Activated CD4-positive, alpha-beta memory T cell treated with anti-CD3 and anti-CD28 coated beads, Interleukin-2, amount 10 ng/mL, durations not matched to agents 7 days and 5 days (primary cell): Measurements from ENCODE around the gene GFER. TPM values are rescaled to one million over a fixed set of nuclear protein-coding genes. Genes with fewer than 3 reads are reported as not detected.
"Not testable (repeated sequence)": the region's sequence is repeated elsewhere in the genome, so short reads cannot be mapped to it uniquely, and the experiment has no call there.

Source experiments
- CTCF ChIA-PET: fragments of 350-600 bp; sonication (Branson Sonifier 250); formaldehyde crosslinking; loops from one replicate; lab custom pipeline; 2021; ENCODE audit warnings: antibody characterized with exemption, inconsistent platforms; lab: Charles Lee
- POLR2A ChIA-PET: fragments of 350-600 bp; sonication (Branson Sonifier 250); formaldehyde crosslinking; loops from one replicate; lab custom pipeline; 2021; ENCODE audit warnings: antibody characterized with exemption; lab: Charles Lee
- DNase-seq: peaks from one replicate; pipeline ENCODE4 v3.0.0-alpha.2; 2020
- H3K27ac Mint-ChIP-seq: one replicate; pipeline ENCODE4 v1.8.0; 2021; ENCODE audit warnings: mild to moderate bottlenecking, mixed read lengths
- H3K27me3 Mint-ChIP-seq: one replicate; pipeline ENCODE4 v1.8.0; 2021; ENCODE audit warnings: mixed read lengths
- H3K36me3 Mint-ChIP-seq: one replicate; pipeline ENCODE4 v1.8.0; 2021; ENCODE audit warnings: low read depth, mixed read lengths
- H3K4me1 Mint-ChIP-seq: one replicate; pipeline ENCODE4 v1.8.0; 2021; ENCODE audit warnings: mixed read lengths
- H3K4me3 Mint-ChIP-seq: one replicate; pipeline ENCODE4 v1.8.0; 2021; ENCODE audit warnings: mild to moderate bottlenecking, mixed read lengths
- H3K9me3 Mint-ChIP-seq: one replicate; pipeline ENCODE4 v1.8.0; 2021; ENCODE audit warnings: mixed read lengths
- total RNA-seq, 2 experiments: library from RNA; stranded (reverse); gene quantifications; one replicate each; pipeline ENCODE4 v1.2.3, GENCODE V29; 2021

The GFER gene
- total RNA-seq = 10 to 100 TPM; 29.1 to 32.0 TPM

DNA sequence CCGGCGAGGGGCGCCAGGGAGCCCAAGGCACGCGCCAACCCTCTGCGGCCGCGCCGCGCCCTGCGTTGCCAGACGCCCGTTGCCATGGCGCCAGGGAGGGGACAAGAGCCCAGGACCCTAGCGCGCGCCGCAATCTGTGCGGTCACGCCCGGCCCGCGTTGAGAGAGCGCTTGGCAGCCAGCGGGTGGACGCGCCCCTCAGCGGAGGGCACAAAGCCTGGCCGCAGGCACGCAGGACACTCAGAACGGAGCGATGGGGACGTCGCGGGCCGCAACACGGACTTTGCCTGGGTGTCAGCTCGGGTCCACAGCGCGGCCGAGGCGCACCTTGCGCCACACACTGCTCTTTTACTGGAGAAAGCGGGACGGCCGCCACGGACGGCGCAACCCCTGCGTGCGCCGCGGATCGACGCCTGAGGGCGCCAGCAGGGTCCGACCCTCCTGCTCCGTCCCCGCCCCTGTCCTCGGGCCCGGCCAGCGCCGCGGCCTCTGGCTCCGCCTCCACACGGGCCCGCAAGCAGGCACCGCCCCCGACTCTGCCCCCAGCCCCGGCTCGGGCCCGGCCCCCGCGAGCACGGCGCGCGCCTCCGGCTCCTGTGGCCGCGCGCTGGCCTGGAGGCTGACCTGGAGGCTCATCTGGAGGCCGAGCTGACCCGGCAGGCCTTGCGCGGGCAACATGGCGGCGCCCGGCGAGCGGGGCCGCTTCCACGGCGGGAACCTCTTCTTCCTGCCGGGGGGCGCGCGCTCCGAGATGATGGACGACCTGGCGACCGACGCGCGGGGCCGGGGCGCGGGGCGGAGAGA lies at the start of gene GFER:
TSS of gene GFER (plus strand) at position 650 of the 803 bp plus-strand sequence. CDS start at position 676, 26 bp downstream.
- H3K27me3 Mint-ChIP-seq = peaks cover 32% of the 10 kb centered on the region
- peak within 1 kb of the TSS; percentile 80 for H3K4me3 Mint-ChIP-seq
- peak; percentile 83 for DNase-seq
- H3K27ac Mint-ChIP-seq = peak within 1 kb of the TSS; percentile 32
- H3K4me1 Mint-ChIP-seq = peaks cover 24% of the 10 kb centered on the region
- CTCF ChIA-PET = interaction anchor here (1.1 to 1.7 kb wide), 2 partner anchors 12 to 169 kb away, joined by 3 to 6 read pairs; partner anchors contain the start of gene TBL3
- no peaks in the 10 kb centered on the region for H3K9me3 Mint-ChIP-seq
- POLR2A ChIA-PET = interaction anchor here (0.8 to 12.7 kb wide), 6 partner anchors 8 to 171 kb away, joined by 4 to 149 read pairs (median 10); partner anchors contain the start of genes NDUFB10, RNF151, RPS2 and TBL3
- H3K36me3 Mint-ChIP-seq = peaks cover 14% of the 10 kb centered on the region

DNA sequence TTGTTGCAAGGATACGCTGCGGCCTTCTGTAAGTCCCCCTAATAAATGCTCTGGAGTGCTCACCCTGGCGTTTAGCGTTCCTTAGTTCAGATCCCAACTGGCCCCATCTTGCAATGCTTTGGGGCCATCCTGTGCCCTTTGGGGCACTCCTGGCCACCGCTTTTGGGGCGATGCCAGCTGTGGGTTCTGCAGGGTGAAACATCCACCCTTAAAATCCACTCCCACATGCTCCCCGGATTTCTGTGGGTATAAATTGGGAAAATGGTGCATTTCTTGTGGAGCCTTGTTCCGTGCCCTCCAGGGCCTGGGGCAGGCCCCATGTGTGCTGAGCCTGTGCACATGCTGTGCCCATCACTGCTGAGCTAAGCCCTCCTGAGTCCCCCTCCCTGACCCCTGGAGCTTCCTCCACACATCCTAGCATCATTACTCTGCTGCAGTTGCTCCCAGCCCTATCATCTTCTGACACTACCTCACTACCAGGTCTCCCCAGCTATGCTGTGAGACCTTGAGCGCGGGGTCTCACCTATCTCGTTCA lies 47.0 kb upstream of the GFER start:
- no peak for DNase-seq
- H3K27me3 Mint-ChIP-seq = no peaks in the 10 kb centered on the region
- H3K36me3 Mint-ChIP-seq = peaks cover 8% of the 10 kb centered on the region
- no peaks in the 10 kb centered on the region for H3K9me3 Mint-ChIP-seq
- H3K4me3 Mint-ChIP-seq = no peak overlapping the region
- H3K4me1 Mint-ChIP-seq = peaks cover 8% of the 10 kb centered on the region
- ChIA-PET CTCF (no interaction called here), POLR2A (no interaction called here)
- H3K27ac Mint-ChIP-seq = no peak overlapping the region

DNA sequence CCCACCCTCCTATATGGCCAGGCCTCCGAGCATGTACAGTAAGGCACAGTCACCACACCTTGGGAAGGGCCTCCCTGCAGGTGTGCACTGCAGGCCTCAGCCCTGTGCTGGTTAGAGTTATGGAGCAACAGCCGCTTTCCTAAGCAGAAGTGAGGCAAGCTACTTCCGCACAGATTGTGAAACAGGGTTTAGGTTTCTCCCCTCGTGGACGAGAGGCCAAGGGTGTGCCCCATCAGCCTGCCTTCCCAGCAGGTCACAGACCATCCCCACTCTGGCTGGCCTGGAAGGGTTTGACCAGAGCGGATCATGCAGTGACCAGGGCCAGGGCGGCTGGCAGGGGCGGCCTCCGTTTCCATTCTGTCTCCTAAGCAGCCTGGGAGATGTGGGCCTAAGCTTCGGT lies 45.7 kb upstream of the GFER start:
- Mint-ChIP-seq H3K27ac (no peak overlapping the region), H3K27me3 (no peaks in the 10 kb centered on the region), H3K4me1 (peaks cover 13% of the 10 kb centered on the region), H3K4me3 (no peak overlapping the region), H3K36me3 (peaks cover 8% of the 10 kb centered on the region), H3K9me3 (no peaks in the 10 kb centered on the region)
- POLR2A ChIA-PET = no interaction called here
- CTCF ChIA-PET = no interaction called here
- DNase-seq = no peak

GRCh38 chr16:1938910-1939309 lies 45.1 kb upstream of the GFER start:
- Mint-ChIP-seq H3K27me3 (no peaks in the 10 kb centered on the region), H3K27ac (no peak overlapping the region), H3K4me1 (peaks cover 18% of the 10 kb centered on the region), H3K4me3 (no peak overlapping the region), H3K36me3 (peaks cover 8% of the 10 kb centered on the region), H3K9me3 (no peaks in the 10 kb centered on the region)
- DNase-seq = no peak
- ChIA-PET POLR2A (no interaction called here), CTCF (no interaction called here)

GRCh38 chr16:1939833-1940232 lies 44.2 kb upstream of the GFER start:
- H3K36me3 Mint-ChIP-seq, H3K27ac Mint-ChIP-seq, H3K27me3 Mint-ChIP-seq, H3K9me3 Mint-ChIP-seq, H3K4me3 Mint-ChIP-seq, DNase-seq: not testable (repeated sequence)
- peaks cover 27% of the 10 kb centered on the region for H3K4me1 Mint-ChIP-seq
- ChIA-PET CTCF (interaction anchor here (1.1 kb wide), 1 partner anchor 11 kb away, joined by 4 read pairs; no protein-coding TSS in a partner anchor), POLR2A (interaction anchor here (3.3 kb wide), 1 partner anchor 25 kb away, joined by 15 read pairs; the partner anchor contains the start of gene RPS2)

- H3K4me3 Mint-ChIP-seq = no peak overlapping the region
- DNase-seq = no peak
- peaks cover 8% of the 10 kb centered on the region for H3K36me3 Mint-ChIP-seq
- H3K4me1 Mint-ChIP-seq = peaks cover 27% of the 10 kb centered on the region
- H3K27ac Mint-ChIP-seq = no peak overlapping the region
- ChIA-PET POLR2A (interaction anchor here (0.8 to 3.3 kb wide), 4 partner anchors 24 to 113 kb away, joined by 3 to 15 read pairs (median 4); partner anchors contain the start of genes FAHD1, HAGH, RPS2 and TBL3), CTCF (interaction anchor here (1.1 kb wide), 1 partner anchor 12 kb away, joined by 4 read pairs; no protein-coding TSS in a partner anchor)
- no peaks in the 10 kb centered on the region for H3K27me3 Mint-ChIP-seq
- no peaks in the 10 kb centered on the region for H3K9me3 Mint-ChIP-seq
Observed at GRCh38 chr16:1940273-1941161, 43.5 kb upstream of the GFER start.

DNA sequence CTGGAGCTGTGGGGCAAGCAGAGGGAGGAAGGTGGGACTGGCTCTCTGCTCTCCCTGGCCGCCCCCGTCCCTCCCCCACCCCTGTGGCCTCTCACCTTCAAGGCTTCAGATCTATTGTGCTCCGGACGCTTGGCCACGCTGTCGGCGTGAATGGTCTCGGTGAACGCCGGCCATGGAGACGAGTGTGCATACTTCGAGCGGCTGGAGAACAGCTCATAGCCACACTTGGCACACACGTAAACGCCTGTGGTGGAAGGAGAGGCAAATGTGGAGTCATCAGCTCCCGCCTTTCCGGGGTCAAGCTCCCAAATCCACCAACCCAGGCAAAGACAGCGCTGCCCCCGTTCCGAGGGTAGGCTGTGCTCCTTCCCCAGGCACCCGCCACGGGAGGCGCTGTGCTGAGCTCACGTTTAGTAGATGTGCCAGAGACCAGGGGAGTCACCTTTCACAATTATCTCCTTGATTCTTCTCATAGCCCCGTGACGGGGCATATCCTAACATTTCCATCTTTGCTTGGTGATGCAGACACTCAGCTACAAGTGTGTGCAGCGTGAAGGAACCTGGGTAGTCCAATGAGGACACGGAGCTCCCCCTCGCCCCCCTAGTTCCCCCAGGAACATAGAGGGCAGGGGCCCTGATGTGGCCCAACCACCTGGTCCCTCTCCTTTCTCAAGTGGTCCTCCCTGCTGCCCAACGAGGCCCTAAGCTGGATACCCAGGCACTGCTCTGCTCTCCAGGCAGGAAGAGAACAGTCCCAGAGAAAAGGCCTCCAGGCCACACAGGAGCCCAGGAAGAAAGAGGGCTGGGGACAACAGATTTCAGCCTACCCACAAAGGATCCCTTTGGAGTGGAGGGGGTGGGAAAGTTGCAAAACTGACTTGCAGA lies 42.6 kb upstream of the GFER start:
- Mint-ChIP-seq H3K27ac (peak overlapping the region; percentile 44), H3K9me3 (no peaks in the 10 kb centered on the region), H3K36me3 (peaks cover 8% of the 10 kb centered on the region), H3K4me1 (peaks cover 27% of the 10 kb centered on the region), H3K27me3 (no peaks in the 10 kb centered on the region), H3K4me3 (peak overlapping the region; percentile 84)
- ChIA-PET POLR2A (interaction anchor here (0.8 to 3.3 kb wide), 5 partner anchors 19 to 114 kb away, joined by 3 to 15 read pairs (median 3); partner anchors contain the start of genes FAHD1, HAGH, RPS2 and TBL3), CTCF (no interaction called here)
- no peak for DNase-seq

DNA sequence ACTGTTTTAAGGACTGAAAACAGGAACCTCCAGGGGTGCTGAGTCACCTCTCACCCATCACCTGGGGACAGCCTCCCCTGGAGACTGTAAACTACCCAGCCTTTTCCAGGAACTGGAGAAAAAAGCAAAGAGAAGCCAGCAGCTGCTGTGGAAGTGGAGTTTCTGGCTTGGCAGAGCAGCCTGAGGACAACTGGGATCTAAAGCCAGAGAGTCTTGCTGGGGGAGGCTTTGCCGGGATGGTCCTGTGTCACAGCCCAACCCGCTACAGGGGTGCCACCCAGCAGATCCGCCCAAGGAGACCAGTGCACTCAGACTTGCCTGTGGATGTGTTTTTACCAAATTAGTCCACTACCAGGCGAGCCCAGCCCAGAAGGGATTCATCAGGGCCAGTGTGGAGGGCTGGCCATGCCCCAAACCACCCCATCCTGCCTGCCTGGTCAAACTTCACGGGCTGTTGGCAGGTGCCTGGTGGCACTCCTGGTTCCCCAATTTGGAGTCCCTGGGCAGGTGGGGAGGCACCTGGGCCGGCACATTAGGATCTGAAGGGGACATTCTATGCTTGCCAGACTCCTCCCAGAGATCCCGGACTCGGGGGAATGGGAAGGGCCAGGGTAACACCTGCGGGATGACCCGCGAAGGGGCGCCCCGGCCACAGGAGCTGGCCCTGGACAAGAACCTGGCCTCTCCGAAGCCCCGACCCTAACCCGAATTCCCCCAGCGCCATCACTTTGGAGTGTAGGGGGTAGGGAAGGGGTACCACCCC lies 41.8 kb upstream of the GFER start:
- peak overlapping the region; percentile 84 for H3K4me3 Mint-ChIP-seq
- H3K9me3 Mint-ChIP-seq = no peaks in the 10 kb centered on the region
- ChIA-PET POLR2A (interaction anchor here (0.8 to 3.3 kb wide), 4 partner anchors 11 to 29 kb away, joined by 3 to 15 read pairs (median 10); partner anchors contain the start of genes RPL3L, RPS2 and TBL3), CTCF (interaction anchor here (1.9 kb wide), 1 partner anchor 23 kb away, joined by 10 read pairs; the partner anchor contains the start of gene RPS2)
- no peaks in the 10 kb centered on the region for H3K27me3 Mint-ChIP-seq
- peak; percentile 29 for DNase-seq
- H3K4me1 Mint-ChIP-seq = peaks cover 27% of the 10 kb centered on the region
- peaks cover 8% of the 10 kb centered on the region for H3K36me3 Mint-ChIP-seq
- H3K27ac Mint-ChIP-seq = peak overlapping the region; percentile 70

DNA sequence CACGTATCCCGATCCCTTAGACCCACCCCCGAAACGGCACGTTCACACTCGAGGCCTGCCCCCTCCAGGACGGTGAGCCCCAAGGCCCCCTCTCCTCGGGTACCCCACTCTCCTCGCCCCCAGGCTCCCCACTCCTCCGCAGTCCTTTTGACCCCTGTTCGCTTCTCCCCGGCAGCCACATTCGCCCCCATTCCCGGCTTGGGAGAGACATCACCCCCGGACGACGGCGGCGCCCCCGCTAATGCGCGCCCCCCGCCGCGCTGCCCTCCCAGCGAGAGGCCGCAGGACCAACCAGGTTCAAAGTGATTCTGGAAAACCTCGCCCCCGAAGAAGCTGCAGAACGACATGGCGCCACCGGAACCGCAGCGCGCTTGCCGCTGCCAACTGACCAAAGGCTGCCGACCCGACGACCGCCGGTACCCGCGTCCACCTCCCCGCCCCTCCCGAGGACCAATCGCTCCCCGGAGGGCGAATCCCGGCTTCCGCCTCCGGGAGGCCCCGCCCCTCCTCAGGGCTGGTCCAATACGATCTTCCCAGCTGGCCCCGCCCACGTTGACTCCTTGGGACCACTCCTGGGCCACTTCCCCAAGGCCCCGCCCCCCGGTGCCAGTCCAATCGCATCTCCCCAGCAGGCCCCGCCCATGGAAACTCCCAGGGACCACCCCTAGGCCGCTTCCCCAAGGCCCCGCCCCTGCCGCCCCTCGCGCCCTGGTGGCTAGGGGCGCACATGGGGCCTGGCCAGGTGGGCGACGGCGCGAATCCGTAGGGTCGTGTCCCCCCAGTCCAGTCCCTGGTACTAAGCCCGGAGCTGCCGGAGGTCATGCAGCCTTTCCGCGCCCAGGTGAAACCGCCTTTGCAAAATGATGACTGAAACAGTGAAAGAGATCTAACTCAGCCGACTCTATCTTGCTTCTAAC lies 40.9 kb upstream of the GFER start, which contains the start of gene MSRB1:
TSS of gene MSRB1 (minus strand) at position 390 of the 917 bp plus-strand sequence. CDS start at position 347, 43 bp downstream.
- POLR2A ChIA-PET = interaction anchor here (0.6 to 2.7 kb wide), 12 partner anchors 10 to 237 kb away, joined by 3 to 32 read pairs (median 4); partner anchors contain the start of genes FAHD1, HAGH, MAPK8IP3 and NUBP2
- CTCF ChIA-PET = interaction anchor here (1.0 to 2.0 kb wide), 8 partner anchors 14 to 171 kb away, joined by 3 to 10 read pairs (median 4); partner anchors contain the start of genes EME2, MRPS34, NOXO1 and RPS2
- Mint-ChIP-seq H3K9me3 (no peaks in the 10 kb centered on the region), H3K4me3 (peak within 1 kb of the TSS; percentile 84), H3K27ac (peak within 1 kb of the TSS; percentile 70), H3K4me1 (peaks cover 27% of the 10 kb centered on the region), H3K36me3 (peaks cover 6% of the 10 kb centered on the region), H3K27me3 (no peaks in the 10 kb centered on the region)
- DNase-seq = peak; percentile 100

DNA sequence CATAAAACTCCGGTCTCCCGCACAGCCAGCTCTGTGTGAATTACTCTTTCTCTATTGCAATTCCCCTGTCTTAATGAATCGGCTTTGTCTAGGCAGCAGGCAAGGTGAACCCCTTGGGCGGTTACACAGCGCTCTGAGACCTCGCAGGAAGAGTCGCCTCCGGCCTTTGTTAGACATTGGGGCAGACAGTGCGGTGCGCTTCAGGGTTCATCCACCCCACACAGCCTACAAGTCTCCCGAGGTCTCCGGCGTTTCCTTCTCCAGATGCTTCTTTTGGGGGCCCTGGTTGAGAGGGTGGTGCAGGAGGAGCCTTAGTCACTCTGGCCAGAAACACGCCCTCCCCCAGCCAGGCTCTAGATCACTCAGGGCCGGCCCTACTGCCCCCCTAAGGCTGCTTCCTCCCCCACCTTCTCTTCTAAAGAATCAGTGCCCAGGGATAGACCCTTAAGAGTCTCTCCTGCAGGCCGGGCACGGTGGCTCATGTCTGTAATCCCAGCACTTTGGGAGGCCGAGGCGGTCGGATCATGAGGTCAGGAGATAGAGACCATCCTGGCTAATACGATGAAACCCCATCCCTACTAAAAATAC lies 39.3 kb upstream of the GFER start:
- no peaks in the 10 kb centered on the region for H3K36me3 Mint-ChIP-seq
- H3K27me3 Mint-ChIP-seq = no peaks in the 10 kb centered on the region
- no peak for DNase-seq
- ChIA-PET POLR2A (interaction anchor here (1.2 to 2.7 kb wide), 5 partner anchors 9 to 20 kb away, joined by 3 to 32 read pairs (median 13); partner anchors contain the start of genes RPL3L and RPS2), CTCF (interaction anchor here (0.5 to 2.0 kb wide), 4 partner anchors 12 to 1762 kb away, joined by 3 to 9 read pairs (median 3); partner anchors contain the start of gene TBL3)
- H3K4me3 Mint-ChIP-seq = peak overlapping the region; percentile 84
- no peaks in the 10 kb centered on the region for H3K9me3 Mint-ChIP-seq
- no peak overlapping the region for H3K27ac Mint-ChIP-seq
- peaks cover 27% of the 10 kb centered on the region for H3K4me1 Mint-ChIP-seq
